ENCODE measurements around the gene SAMD8.
"Not testable (repeated sequence)": the region's sequence is repeated elsewhere in the genome, so short reads cannot be mapped to it uniquely, and the experiment has no call there.

The SAMD8 gene

GRCh38 chr10:75086278-75086934 is 25.1 kb upstream of the SAMD8 start:
- DNase-seq: no peak

- no peak for DNase-seq
Observed at GRCh38 chr10:75088640-75089039, 22.8 kb upstream of the SAMD8 start.

- DNase-seq: no peak
Observed at GRCh38 chr10:75089634-75090033, 21.8 kb upstream of the SAMD8 start.

- DNase-seq: no peak
Observed at GRCh38 chr10:75091146-75091545, 20.3 kb upstream of the SAMD8 start.

- no peak for DNase-seq
Observed at GRCh38 chr10:75094465-75094864, 17.0 kb upstream of the SAMD8 start.

GRCh38 chr10:75095631-75096030 is 15.8 kb upstream of the SAMD8 start:
- no peak for DNase-seq

- no peak for DNase-seq
Observed at GRCh38 chr10:75096749-75097148, 14.7 kb upstream of the SAMD8 start.

GRCh38 chr10:75097666-75098285 is 13.7 kb upstream of the SAMD8 start:
- DNase-seq: peak in 1 of 2 experiments; percentile 19

- no peak for DNase-seq
Observed at GRCh38 chr10:75098902-75099673, 12.4 kb upstream of the SAMD8 start.

- DNase-seq: peak in 1 of 2 experiments; percentile 51
Observed at GRCh38 chr10:75099952-75100763, 11.3 kb upstream of the SAMD8 start.

- DNase-seq: no peak
Observed at GRCh38 chr10:75100764-75101291, 10.6 kb upstream of the SAMD8 start.

- no peak for DNase-seq
Observed at GRCh38 chr10:75101416-75102251, 9.8 kb upstream of the SAMD8 start.

- DNase-seq: no peak
Observed at GRCh38 chr10:75102830-75103673, 8.4 kb upstream of the SAMD8 start.

GRCh38 chr10:75103881-75104686 is 7.4 kb upstream of the SAMD8 start:
- no peak for DNase-seq

GRCh38 chr10:75104842-75105241 is 6.6 kb upstream of the SAMD8 start:
- DNase-seq: no peak

GRCh38 chr10:75105576-75106197 is 5.8 kb upstream of the SAMD8 start:
- DNase-seq: no peak

- no peak for DNase-seq
Observed at GRCh38 chr10:75106242-75106641, 5.2 kb upstream of the SAMD8 start.

GRCh38 chr10:75106891-75107290 is 4.6 kb upstream of the SAMD8 start:
- not testable (repeated sequence) for DNase-seq

Data from NCI-H526 (cell line).